ENCODE results near the gene PLK2.

- TF ChIP-seq CTCF (IDR thresholded peaks at IDR 0.05) (no peak), POLR2AphosphoS5 (IDR thresholded peaks at IDR 0.05) (no peak)
Observed at GRCh38 chr5:58462154-58462553, 2.3 kb upstream of the PLK2 start.

Data from esophagus muscularis mucosa (tissue), 3 donors.